ENCODE data around the gene NPEPPS.

The NPEPPS gene

GRCh38 chr17:47633996-47634395, 103.1 kb downstream of the NPEPPS start:
- no peak for DNase-seq

GRCh38 chr17:47634870-47635269, 104.0 kb downstream of the NPEPPS start:
- no peak for DNase-seq

- DNase-seq: no peak
These were observed 104.8 kb downstream of the NPEPPS start for GRCh38 chr17:47635734-47636133.

- no peak for DNase-seq
These were observed 105.5 kb downstream of the NPEPPS start for GRCh38 chr17:47636273-47637030.

GRCh38 chr17:47638903-47639302, 108.0 kb downstream of the NPEPPS start:
- no peak for DNase-seq

GRCh38 chr17:47640076-47640475, 109.2 kb downstream of the NPEPPS start:
- no peak for DNase-seq

GRCh38 chr17:47641202-47641601, 110.3 kb downstream of the NPEPPS start:
- no peak for DNase-seq

- DNase-seq: no peak
These were observed 112.2 kb downstream of the NPEPPS start for GRCh38 chr17:47643116-47643515.

- no peak for DNase-seq
These were observed 113.4 kb downstream of the NPEPPS start for GRCh38 chr17:47644324-47644723.

GRCh38 chr17:47649153-47649971, 118.5 kb downstream of the NPEPPS start, which contains the start of gene KPNB1:
TSS of gene KPNB1 (plus strand) at chr17:47649919. CDS start at chr17:47650245, 326 bp downstream.
- peak; percentile 96 to 100 (median 97) for DNase-seq

- peak in 2 of 5 donors; percentile 31 to 52 for DNase-seq
These were observed 119.1 kb downstream of the NPEPPS start for GRCh38 chr17:47649972-47650524.

- peak; percentile 83 to 95 (median 85) for DNase-seq
These were observed 119.9 kb downstream of the NPEPPS start for GRCh38 chr17:47650525-47651522.

GRCh38 chr17:47651704-47652103, 120.8 kb downstream of the NPEPPS start:
- no peak for DNase-seq

- DNase-seq: no peak
These were observed 121.7 kb downstream of the NPEPPS start for GRCh38 chr17:47652570-47652969.

GRCh38 chr17:47653442-47653841, 122.5 kb downstream of the NPEPPS start:
- DNase-seq: no peak

GRCh38 chr17:47654991-47655390, 124.1 kb downstream of the NPEPPS start:
- no peak for DNase-seq

- peak in 1 of 5 donors; percentile 79 for DNase-seq
These were observed 129.2 kb downstream of the NPEPPS start for GRCh38 chr17:47660064-47660492.

- peak in 4 of 5 donors; percentile 38 to 65 (median 53) for DNase-seq
These were observed 133.2 kb downstream of the NPEPPS start for GRCh38 chr17:47663912-47664623.

GRCh38 chr17:47664624-47664941, 133.7 kb downstream of the NPEPPS start:
- DNase-seq: no peak

- DNase-seq: no peak
These were observed 134.7 kb downstream of the NPEPPS start for GRCh38 chr17:47665655-47666054.

GRCh38 chr17:47669081-47669480, 138.2 kb downstream of the NPEPPS start:
- DNase-seq: no peak

GRCh38 chr17:47670064-47670463, 139.2 kb downstream of the NPEPPS start:
- DNase-seq: peak in 1 of 5 donors; percentile 65

All from T-helper 1 cell (primary cell).